Aorta (tissue), 5 donors: ENCODE results near the gene DOCK11. TPM values are rescaled to one million over a fixed set of nuclear protein-coding genes. Genes with fewer than 3 reads are reported as not detected.

ENCODE experiments used
- ATAC-seq: fragments of 200-7000 bp; cut with Tn5 transposase; one replicate; pipeline ENCODE4 v1.9.1; 2022; ENCODE audit warnings: moderate library complexity; ENCODE audit not compliant: low FRiP score
- DNase-seq, 2 donors: peaks; one replicate each; pipeline ENCODE4 v3.0.0-alpha.2; 2020
- H3K27ac ChIP-seq, 2 donors: one replicate each; pipeline ENCODE4 v1.5.1; 2013; ENCODE audit warnings: low read length in 2 of 2, mild to moderate bottlenecking in 2 of 2, moderate library complexity in 2 of 2, control low read depth in 1 of 2, inconsistent platforms in 1 of 2, low read depth in 1 of 2
- H3K27me3 ChIP-seq, 2 donors: one replicate each; pipeline ENCODE4 v1.6.1; 2013; ENCODE audit warnings: control low read depth in 1 of 2, low read length in 1 of 2, mild to moderate bottlenecking in 1 of 2, moderate library complexity in 1 of 2; ENCODE audit not compliant: insufficient read depth in 2 of 2, control insufficient read depth in 1 of 2
- H3K36me3 ChIP-seq, 2 donors: one replicate each; pipeline ENCODE4 v1.6.1; 2013; ENCODE audit warnings: control low read depth in 1 of 2, low read length in 1 of 2, mild to moderate bottlenecking in 1 of 2; ENCODE audit not compliant: insufficient read depth in 2 of 2, control insufficient read depth in 1 of 2
- H3K4me1 ChIP-seq, 2 donors: one replicate each; pipeline ENCODE4 v1.6.1; 2013; ENCODE audit warnings: low read length in 2 of 2, control low read depth in 1 of 2, mild to moderate bottlenecking in 1 of 2, moderate library complexity in 1 of 2; ENCODE audit not compliant: insufficient read depth in 2 of 2, control insufficient read depth in 1 of 2
- H3K4me3 ChIP-seq, 2 donors: one replicate each; pipeline ENCODE4 v1.5.1; 2013; ENCODE audit warnings: low read length in 2 of 2, control low read depth in 1 of 2, mild to moderate bottlenecking in 1 of 2
- H3K9me3 ChIP-seq: one replicate; pipeline ENCODE4 v1.6.1; 2013; ENCODE audit warnings: mild to moderate bottlenecking, low read length; ENCODE audit not compliant: control insufficient read depth
- WGBS, 2 donors: extraction: QIAGEN DNeasy Blood & Tissue Kit; methylation state at CpG; one replicate each; pipeline ENCODE4 v1.1.7; 2013; 5-methylcytosine and 5-hydroxymethylcytosine counted together
- intact Hi-C, 2 donors: fragments of 100-400 bp; cut with DNase I; formaldehyde crosslinking; loops; one replicate each; pipeline versions ENCODE4 v1.14.2 to v1.15.0; 2022
- polyA plus RNA-seq, 2 donors: library from polyadenylated mRNA; stranded (reverse); fragments of 200-250 nt; gene quantifications; one replicate each; pipeline ENCODE4 v1.2.3, GENCODE V29; 2013
- total RNA-seq, 2 donors: library from RNA; stranded (reverse); fragmentation: NEBNext Ultra II Directional; extraction: Animal tissue kit (Norgen Biotek cat#: 25700); gene quantifications; one replicate each; pipeline ENCODE4 v1.2.1, GENCODE V29; 2021
- donor health status: healthy with polysubstance abuse.
- donor health status: Bipolar disorder and iron deficiency.
- donor health status: DM: no; HTN: no; CAD: no.
- donor health status: DM: no; HTN: no; CAD: no.
- donor health status: DM: yes; HTN: yes; CAD: no.

DOCK11 gene
- total and polyA plus RNA-seq, 4 donors = 15.7 to 59.8 (median 39.3) TPM

DNA sequence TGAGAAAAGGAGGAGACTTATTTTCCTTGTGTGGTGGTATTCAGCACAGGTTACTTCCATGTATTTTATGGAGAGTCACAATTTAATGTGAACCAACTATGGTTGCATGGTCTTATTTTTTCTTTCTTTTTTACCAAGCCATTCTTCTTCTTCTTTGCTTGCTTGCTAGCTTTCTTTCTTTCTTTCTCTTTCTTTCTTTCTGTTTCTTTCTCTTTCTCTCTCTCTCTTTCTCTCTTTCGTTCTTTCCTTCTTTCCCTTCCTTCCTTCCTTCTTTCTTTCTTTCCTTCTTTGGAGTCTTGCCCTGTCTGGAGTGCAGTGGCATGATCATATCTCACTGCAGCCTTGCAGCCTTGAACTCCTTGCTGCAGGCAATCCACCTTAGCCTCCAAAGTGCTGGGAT lies 68.9 kb downstream of the DOCK11 start:
- DNase-seq (no peak), ATAC-seq (no peak)
- Histone ChIP-seq H3K9me3 (no peaks in the 10 kb centered on the region), H3K36me3 (no peaks in the 10 kb centered on the region), H3K27ac (no peak overlapping the region), H3K27me3 (no peaks in the 10 kb centered on the region), H3K4me1 (no peaks in the 10 kb centered on the region), H3K4me3 (no peak overlapping the region)
- WGBS, 2 donors = 56 to 90% methylated on average over 1 of the region's 1 CpG
- intact Hi-C loops = no loop called here

DNA sequence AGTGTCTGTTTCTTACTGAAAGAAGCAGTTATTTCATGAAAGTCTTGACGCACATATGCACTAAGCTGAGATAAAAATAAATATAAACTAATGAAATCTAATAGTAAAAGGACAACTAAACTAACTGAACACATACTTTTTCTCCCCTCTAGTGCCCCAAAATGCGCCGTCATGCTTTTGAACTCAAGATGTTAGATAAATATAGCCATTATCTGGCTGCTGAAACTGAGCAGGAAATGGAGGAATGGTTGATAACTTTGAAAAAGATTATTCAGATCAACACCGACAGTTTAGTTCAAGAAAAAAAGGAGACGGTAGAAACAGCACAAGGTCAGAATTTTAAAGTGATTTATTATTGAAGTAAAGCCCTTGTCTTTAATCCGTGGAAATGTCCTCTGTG lies 70.2 kb downstream of the DOCK11 start:
- intact Hi-C loops = no loop called here
- no peak overlapping the region for H3K4me3 ChIP-seq

DNA sequence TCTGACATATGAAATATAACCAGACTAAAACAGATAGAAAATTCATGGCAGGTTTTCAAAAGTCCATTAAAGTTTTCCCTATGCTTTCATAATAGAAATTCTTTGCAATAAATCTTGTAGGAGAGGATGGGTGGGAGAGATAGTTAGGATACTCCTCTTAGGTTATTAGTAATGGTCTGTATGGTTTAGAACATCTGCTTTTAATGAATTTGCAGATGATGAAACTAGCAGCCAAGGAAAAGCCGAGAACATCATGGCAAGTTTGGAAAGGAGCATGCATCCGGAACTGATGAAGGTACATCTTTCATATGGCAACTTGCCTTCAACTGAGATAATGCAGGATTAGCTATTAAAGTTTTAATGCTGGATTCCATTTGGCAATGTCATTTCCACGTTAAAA lies 70.7 kb downstream of the DOCK11 start:
- no peak overlapping the region for H3K27ac ChIP-seq
- intact Hi-C loops = no loop called here
- no peaks in the 10 kb centered on the region for H3K27me3 ChIP-seq
- DNase-seq (no peak), ATAC-seq (no peak)
- H3K4me3 ChIP-seq = no peak overlapping the region
- 63 to 70% methylated on average over 3 of the region's 3 CpGs for WGBS, 2 donors
- H3K36me3 ChIP-seq = no peaks in the 10 kb centered on the region
- H3K4me1 ChIP-seq = no peaks in the 10 kb centered on the region
- H3K9me3 ChIP-seq = no peaks in the 10 kb centered on the region

More for the DNA sequence above, 70.2 kb downstream of the DOCK11 start:
- H3K4me1 ChIP-seq = no peaks in the 10 kb centered on the region
- no peaks in the 10 kb centered on the region for H3K9me3 ChIP-seq
- no peak overlapping the region for H3K27ac ChIP-seq
- H3K27me3 ChIP-seq = no peaks in the 10 kb centered on the region
- no peaks in the 10 kb centered on the region for H3K36me3 ChIP-seq
- ATAC-seq (no peak), DNase-seq (no peak)
- WGBS, 2 donors = 32 to 50% methylated on average over 6 of the region's 6 CpGs

DNA sequence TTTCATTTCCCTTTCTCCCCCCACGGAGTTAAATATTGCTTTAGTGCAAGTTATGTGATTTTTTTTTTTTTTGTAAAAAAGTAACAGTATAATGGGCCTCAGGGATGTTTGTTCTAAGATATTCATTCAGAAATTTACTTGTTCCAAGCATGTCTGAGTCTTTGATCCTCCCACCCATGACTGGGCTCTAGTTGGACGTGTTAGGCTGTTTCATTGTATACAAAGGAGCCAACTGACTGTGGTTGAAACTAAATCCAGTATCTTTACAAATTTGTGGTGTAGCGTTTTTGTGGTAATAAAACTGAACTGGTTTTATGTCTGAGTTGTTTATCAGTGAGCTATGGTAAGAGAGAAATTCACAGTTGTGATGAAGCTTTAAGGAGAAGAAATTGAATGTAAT lies 74.1 kb downstream of the DOCK11 start:
- intact Hi-C loops = no loop called here
- ATAC-seq (no peak), DNase-seq (no peak)
- WGBS, 2 donors = 52 to 83% methylated on average over 3 of the region's 3 CpGs
- H3K36me3 ChIP-seq = no peaks in the 10 kb centered on the region
- no peaks in the 10 kb centered on the region for H3K4me1 ChIP-seq
- no peak overlapping the region for H3K4me3 ChIP-seq
- H3K27ac ChIP-seq = no peak overlapping the region
- no peaks in the 10 kb centered on the region for H3K27me3 ChIP-seq
- no peaks in the 10 kb centered on the region for H3K9me3 ChIP-seq

DNA sequence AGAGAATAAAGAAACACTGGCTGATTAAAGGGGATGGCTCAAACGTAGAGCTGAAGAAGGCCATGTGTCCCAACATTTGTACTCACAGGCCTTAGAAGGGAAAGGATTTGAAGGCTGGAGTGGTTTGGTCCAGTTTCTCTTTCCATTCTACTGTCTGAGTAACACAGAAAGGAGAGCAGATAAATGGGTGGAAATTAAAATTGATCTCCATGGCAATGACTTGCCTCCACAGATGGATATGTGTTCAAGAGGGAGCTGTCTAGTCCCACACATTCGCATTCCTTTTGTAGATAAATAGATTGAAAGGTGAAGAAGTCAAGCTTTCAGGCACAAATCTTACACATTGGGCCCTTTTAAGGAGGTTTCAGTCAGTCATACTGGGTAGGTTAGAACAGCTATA lies 74.6 kb downstream of the DOCK11 start:
- DNase-seq = no peak
- H3K9me3 ChIP-seq = no peaks in the 10 kb centered on the region
- no peaks in the 10 kb centered on the region for H3K4me1 ChIP-seq
- WGBS, 2 donors = 61 to 84% methylated on average over 2 of the region's 2 CpGs
- no peak overlapping the region for H3K4me3 ChIP-seq
- ATAC-seq = no peak
- no peaks in the 10 kb centered on the region for H3K27me3 ChIP-seq
- intact Hi-C loops = no loop called here
- H3K27ac ChIP-seq = no peak overlapping the region
- no peaks in the 10 kb centered on the region for H3K36me3 ChIP-seq

DNA sequence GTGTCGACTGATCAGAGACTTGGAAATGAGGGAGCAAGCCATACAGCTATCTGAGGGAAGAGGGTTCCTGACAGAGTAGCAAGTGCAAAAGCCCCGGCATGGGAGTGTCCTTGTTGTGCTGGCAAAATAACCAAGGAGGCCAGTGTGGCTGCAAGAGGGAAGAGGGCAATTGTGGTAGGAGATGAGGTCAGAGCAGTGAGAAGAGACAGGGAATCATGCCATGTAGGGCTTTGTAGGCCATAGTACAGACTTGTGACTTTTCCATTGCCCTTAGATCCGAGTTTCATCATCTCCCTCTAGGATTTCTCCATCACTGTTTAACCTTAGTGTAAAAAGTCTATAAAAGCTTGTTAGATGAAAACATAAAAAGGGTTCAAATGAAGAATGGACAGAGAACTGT lies 76.2 kb downstream of the DOCK11 start:
- no peak overlapping the region for H3K4me3 ChIP-seq
- intact Hi-C loops = no loop called here
- no peaks in the 10 kb centered on the region for H3K9me3 ChIP-seq
- H3K36me3 ChIP-seq = no peaks in the 10 kb centered on the region
- no peaks in the 10 kb centered on the region for H3K27me3 ChIP-seq
- no peaks in the 10 kb centered on the region for H3K4me1 ChIP-seq
- WGBS, 2 donors = 83 to 93% methylated on average over 3 of the region's 3 CpGs
- no peak overlapping the region for H3K27ac ChIP-seq
- DNase-seq (no peak), ATAC-seq (no peak)

DNA sequence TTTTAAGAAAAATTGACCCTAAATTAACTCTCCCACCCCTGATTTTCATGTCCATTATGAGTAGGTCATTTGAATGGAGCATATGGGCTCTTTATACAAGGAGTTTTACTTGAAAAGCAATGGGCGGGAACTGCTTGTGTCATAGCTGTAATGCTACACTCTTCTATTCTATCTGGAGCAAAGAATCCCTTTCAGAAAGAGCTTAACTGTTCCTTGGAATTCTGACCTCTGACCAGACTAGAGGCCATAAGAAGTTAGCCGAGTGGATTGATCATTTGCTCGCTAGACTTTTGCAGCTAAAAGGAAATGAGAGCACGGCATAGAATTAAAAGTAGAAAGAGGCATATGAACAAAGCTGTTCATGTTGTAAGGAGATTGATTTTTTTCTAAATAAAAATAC lies 79.1 kb downstream of the DOCK11 start:
- H3K9me3 ChIP-seq = no peaks in the 10 kb centered on the region
- 78 to 83% methylated on average over 4 of the region's 4 CpGs for WGBS, 2 donors
- intact Hi-C loops = no loop called here

DNA sequence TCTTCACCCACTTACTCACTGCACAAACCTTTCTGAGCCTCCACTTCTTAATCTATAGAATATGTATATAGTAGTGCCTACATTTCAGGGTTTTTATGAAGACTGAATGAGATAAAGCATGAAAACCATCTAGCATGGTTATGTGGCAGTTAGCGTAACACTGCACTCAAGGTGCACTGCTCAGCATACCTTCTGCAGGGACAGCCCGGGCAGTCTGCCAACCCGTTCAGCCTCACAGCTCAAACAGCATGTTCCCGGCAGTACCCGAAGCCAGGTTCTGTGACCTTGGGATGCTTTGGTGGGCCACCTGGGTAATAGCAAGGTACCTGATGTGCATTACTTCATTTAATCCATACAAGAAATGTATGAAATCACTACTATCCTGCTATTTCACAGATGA lies 81.4 kb downstream of the DOCK11 start:
- Histone ChIP-seq H3K4me1 (no peaks in the 10 kb centered on the region), H3K9me3 (no peaks in the 10 kb centered on the region), H3K4me3 (no peak overlapping the region), H3K36me3 (no peaks in the 10 kb centered on the region), H3K27ac (no peak overlapping the region), H3K27me3 (no peaks in the 10 kb centered on the region)
- 56 to 82% methylated on average over 5 of the region's 5 CpGs for WGBS, 2 donors
- intact Hi-C loops = no loop called here
- ATAC-seq (no peak), DNase-seq (peak in 1 of 2 donors; percentile 78)

More for the DNA sequence above, 79.1 kb downstream of the DOCK11 start:
- no peak overlapping the region for H3K4me3 ChIP-seq
- ATAC-seq (no peak), DNase-seq (no peak)
- no peaks in the 10 kb centered on the region for H3K4me1 ChIP-seq
- no peak overlapping the region for H3K27ac ChIP-seq
- no peaks in the 10 kb centered on the region for H3K36me3 ChIP-seq
- H3K27me3 ChIP-seq = no peaks in the 10 kb centered on the region

DNA sequence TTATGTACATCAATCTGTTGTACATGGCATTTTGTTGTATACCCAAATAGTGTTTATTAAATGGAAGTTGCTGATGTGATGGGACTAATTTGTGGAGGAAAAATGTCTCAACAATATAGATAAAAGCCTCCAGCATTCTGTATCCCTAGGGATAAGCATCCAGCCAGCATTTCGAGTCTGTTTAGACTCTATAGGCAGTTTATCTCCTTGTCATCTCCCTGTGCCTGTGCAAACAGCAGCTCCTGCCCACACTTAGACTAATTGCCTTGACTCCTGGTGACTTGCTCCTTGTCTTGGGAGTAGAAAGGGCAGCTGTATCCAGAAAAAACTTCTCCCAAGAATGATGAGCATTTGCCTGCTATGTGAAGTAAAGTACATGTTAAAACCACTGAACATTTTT lies 83.8 kb downstream of the DOCK11 start:
- ATAC-seq (no peak), DNase-seq (no peak)
- no peak overlapping the region for H3K27ac ChIP-seq
- 5 to 30% methylated on average over 1 of the region's 1 CpG for WGBS, 2 donors
- no peaks in the 10 kb centered on the region for H3K9me3 ChIP-seq
- H3K4me3 ChIP-seq = no peak overlapping the region
- H3K27me3 ChIP-seq = no peaks in the 10 kb centered on the region
- H3K4me1 ChIP-seq = no peaks in the 10 kb centered on the region
- H3K36me3 ChIP-seq = no peaks in the 10 kb centered on the region
- intact Hi-C loops = no loop called here
